ENCODE data around the gene DNAJC1. TPM values are rescaled to one million over a fixed set of nuclear protein-coding genes. Genes with fewer than 3 reads are reported as not detected.
"Not testable (repeated sequence)": the region's sequence is repeated elsewhere in the genome, so short reads cannot be mapped to it uniquely, and the experiment has no call there.

Gene DNAJC1
- total RNA-seq, 1 donor from 2014 or later, result 22.8 TPM

DNA sequence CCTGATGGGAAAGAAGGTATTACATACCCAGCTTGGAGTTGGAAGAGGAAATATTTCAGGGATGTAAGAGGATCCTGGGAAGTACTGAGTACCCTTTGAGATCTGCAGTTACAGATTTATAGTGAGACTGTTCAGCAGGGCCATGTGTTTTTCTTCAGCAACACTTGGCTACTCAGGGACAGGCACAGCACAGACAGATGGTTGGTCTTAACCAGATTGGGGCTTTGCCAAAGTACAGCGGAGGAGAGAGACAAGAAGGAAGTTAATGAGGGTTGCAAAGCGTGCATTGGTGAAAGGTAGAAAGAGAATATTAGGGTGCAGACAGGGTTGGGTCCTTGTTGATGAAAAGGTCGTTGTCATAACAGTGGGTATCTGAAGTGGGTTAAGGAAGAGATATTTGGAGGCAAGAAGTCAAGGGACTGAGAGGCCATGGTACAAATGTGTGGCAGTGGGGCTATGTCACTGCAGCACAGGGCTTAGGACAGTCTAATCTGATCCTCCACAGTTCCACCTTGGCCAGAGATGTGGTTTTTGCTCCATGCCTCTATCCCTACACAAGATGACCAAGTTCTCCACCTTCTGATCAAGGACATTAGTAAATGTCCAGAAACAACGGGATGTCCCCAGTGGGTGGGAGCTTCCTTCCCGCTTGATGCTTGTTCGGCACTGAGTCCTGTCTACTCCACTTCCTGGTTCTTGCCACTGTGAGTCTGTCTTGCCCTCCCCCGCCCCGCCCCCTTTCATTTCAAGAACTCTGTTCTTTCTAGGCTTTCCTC, 18.9 kb upstream of the DNAJC1 start:
- TF ChIP-seq CTCF (conservative IDR thresholded peaks at IDR 0.05; ENCODE audit: low read depth, low read length), result no peak
- H3K4me3 ChIP-seq (ENCODE audit: low read depth, low read length), result no peak overlapping the region
- DNase-seq (ENCODE audit: low read depth), result no peak

DNA sequence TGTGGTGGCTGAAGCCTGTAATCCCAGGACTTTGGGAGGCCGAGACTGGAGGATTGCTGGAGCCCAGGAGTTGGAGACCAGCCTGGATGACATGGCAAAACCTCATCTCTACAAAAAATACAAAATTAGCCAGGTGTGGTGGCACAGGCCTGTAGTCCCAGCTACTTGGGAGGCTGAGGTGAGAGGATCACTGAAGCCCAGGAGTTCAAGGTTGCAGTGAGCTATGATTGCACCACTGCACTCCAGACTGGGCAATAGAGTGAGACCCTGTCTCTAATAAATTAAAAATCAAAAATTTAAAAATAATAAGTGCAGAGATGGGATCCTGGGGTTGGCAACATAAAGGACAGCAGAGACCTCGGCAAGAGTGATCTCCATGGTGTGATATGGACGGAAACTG, 17.6 kb upstream of the DNAJC1 start:
- DNase-seq (ENCODE audit: low read depth); H3K4me3 ChIP-seq (ENCODE audit: low read depth, low read length): not testable (repeated sequence)

DNA sequence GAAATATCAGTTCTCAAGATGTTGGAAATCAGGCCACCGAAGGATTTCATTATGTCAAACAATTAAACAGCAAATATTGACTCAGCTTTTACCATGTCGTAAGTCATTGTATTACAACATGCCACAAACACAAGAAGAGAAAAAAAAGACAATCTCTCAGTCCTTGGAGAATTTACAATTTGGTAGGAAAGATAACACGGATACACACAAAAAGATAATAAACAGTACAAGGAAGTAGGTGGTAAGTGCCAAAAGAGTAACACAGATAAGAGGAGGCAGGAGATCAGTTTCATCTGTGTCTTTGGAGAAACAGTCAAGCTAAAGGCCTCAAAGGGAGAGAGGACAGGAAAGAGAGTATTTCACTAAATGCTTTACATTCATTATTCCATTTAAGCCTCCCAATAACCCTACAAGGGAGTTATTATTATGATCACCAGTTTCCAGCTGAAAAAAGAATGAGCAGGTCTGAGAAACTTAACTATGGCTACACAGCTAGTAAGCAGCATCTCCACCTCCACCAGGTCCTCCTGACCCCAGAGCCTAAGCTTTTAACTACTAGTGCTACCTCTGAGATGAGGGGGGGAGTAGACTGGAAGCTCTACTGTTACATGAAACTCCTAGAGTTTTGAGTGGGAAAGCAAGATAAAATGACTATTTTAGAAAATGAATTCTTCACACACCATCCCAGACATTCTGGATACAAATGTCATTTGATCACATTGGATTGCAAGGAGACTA, 13.9 kb upstream of the DNAJC1 start:
- no peak for TF ChIP-seq CTCF (conservative IDR thresholded peaks at IDR 0.05; ENCODE audit: low read depth, low read length)

GRCh38 chr10:22016046-22016705, 12.6 kb upstream of the DNAJC1 start:
- DNase-seq (ENCODE audit: low read depth), result no peak
- no peak for TF ChIP-seq CTCF (conservative IDR thresholded peaks at IDR 0.05; ENCODE audit: low read depth, low read length)

More for the DNA sequence above, 13.9 kb upstream of the DNAJC1 start:
- no peak for DNase-seq (ENCODE audit: low read depth)
- H3K4me3 ChIP-seq (ENCODE audit: low read depth, low read length), result no peak overlapping the region

DNA sequence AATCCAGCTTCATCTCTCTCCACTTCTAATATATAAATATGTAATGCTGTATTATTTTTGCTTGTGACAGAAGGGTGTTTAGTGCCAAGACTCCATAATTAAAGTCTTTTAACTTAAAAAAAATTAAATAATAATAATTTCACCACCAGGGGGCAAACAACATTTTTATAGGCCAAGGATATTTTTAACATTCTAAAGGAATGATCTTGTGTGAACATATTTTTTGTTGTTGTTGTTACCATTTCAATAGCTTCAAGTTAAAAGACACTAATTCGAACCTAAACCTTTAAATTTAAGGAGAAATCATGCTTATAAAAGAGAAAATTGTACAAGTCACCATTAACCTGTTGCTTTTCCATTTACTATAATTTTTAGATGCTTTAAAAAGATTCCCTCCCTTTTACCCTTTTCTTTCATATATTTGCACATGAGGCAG, 7.5 kb upstream of the DNAJC1 start:
- no peak for TF ChIP-seq CTCF (conservative IDR thresholded peaks at IDR 0.05; ENCODE audit: low read depth, low read length)
- no peak for DNase-seq (ENCODE audit: low read depth)
- H3K4me3 ChIP-seq (ENCODE audit: low read depth, low read length), result no peak overlapping the region

More at GRCh38 chr10:22016046-22016705, 12.6 kb upstream of the DNAJC1 start:
- no peak overlapping the region for H3K4me3 ChIP-seq (ENCODE audit: low read depth, low read length)

DNA sequence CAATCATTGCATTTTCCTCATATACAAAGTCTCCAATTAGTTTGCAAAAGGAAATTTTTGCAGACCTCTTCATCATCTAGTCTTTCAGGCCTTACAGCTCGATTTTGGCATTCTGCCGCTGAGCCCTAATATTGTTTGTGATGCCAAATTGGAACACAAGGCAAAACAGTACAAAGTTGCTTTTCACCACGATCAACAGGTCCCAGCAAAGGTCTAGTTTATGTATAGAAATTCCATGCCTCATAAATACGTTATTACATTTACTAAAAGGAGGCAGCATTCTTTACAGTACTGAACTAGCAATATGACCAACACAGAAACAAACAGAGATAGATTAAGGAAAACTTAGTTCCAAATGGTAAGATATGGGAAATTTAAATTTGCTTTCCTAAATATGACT, 7.0 kb upstream of the DNAJC1 start:
- DNase-seq (ENCODE audit: low read depth), result no peak
- no peak for TF ChIP-seq CTCF (conservative IDR thresholded peaks at IDR 0.05; ENCODE audit: low read depth, low read length)
- H3K4me3 ChIP-seq (ENCODE audit: low read depth, low read length), result no peak overlapping the region

DNA sequence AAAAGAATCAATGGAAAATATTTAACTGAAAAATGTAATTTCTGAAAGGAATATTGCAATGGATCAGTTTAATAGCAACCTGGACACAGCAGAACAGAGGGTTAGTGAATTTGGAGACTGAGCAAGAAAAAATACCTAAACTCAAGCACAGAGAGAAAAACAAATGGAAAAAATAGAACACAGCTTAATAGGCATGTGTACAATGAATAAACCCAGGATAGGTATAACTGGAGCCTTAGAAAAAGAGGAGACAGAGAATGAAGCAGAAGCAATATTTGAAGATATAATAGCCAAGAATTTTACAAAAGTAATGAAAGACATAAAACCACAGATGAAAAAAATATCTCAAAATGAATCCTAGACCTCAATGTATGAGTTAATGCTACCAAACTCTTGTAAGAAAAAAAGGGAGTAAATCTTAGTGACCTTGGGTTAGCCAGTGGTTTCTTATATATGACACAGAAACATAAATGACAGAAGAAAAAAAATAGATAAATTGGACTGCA, 2.9 kb upstream of the DNAJC1 start:
- H3K4me3 ChIP-seq (ENCODE audit: low read depth, low read length), result no peak overlapping the region
- no peak for DNase-seq (ENCODE audit: low read depth)
- TF ChIP-seq CTCF (conservative IDR thresholded peaks at IDR 0.05; ENCODE audit: low read depth, low read length), result no peak

All from epithelial cell of proximal tubule (primary cell).